Trophoblast cell (in vitro differentiated cells and primary cell): ENCODE data around the gene MYH9.
A peak's percentile ranks its signal among the peaks of the same experiment; 100 is the strongest.
"Not testable (repeated sequence)": the region's sequence is repeated elsewhere in the genome, so short reads cannot be mapped to it uniquely, and the experiment has no call there.

ENCODE experiments used
- DNase-seq, 2 donors: peaks; one replicate each; pipeline ENCODE4 v3.0.0-alpha.2; 2016
- H2AFZ ChIP-seq: 2 replicates; pipeline ENCODE4 v1.6.1; 2013; ENCODE audit warnings: low read length, moderate library complexity, mild to moderate bottlenecking; ENCODE audit not compliant: insufficient read depth, poor library complexity
- H2AK5ac ChIP-seq: 2 replicates; pipeline ENCODE4 v1.6.1; 2013; ENCODE audit warnings: mild to moderate bottlenecking, low read length
- H2BK120ac ChIP-seq: 2 replicates; pipeline ENCODE4 v1.6.1; 2013; ENCODE audit warnings: low read length, mild to moderate bottlenecking, moderate library complexity; ENCODE audit not compliant: insufficient read depth, poor library complexity
- H2BK12ac ChIP-seq: 2 replicates; pipeline ENCODE4 v1.6.1; 2013; ENCODE audit warnings: mild to moderate bottlenecking, low read length, moderate library complexity
- H2BK5ac ChIP-seq: 2 replicates; pipeline ENCODE4 v1.6.1; 2013; ENCODE audit warnings: low read length, low read depth, moderate library complexity, mild to moderate bottlenecking; ENCODE audit not compliant: poor library complexity
- H3K14ac ChIP-seq: 2 replicates; pipeline ENCODE4 v1.6.1; 2013; ENCODE audit warnings: mild to moderate bottlenecking, low read length
- H3K18ac ChIP-seq: 2 replicates; pipeline ENCODE4 v1.6.1; 2013; ENCODE audit warnings: mild to moderate bottlenecking, low read length
- H3K23ac ChIP-seq: 2 replicates; pipeline ENCODE4 v1.6.1; 2013; ENCODE audit warnings: low read length
- H3K27ac ChIP-seq: 2 replicates; pipeline ENCODE4 v1.5.1; 2013; ENCODE audit warnings: low read depth, mild to moderate bottlenecking, inconsistent platforms, low read length, moderate library complexity
- H3K27me3 ChIP-seq: 2 replicates; pipeline ENCODE4 v1.6.1; 2013; ENCODE audit warnings: inconsistent platforms, mild to moderate bottlenecking, low read length, moderate library complexity; ENCODE audit not compliant: insufficient read depth
- H3K36me3 ChIP-seq, 2 experiments: 1 replicate in 1 of 2; 2 replicates in 1 of 2; pipeline ENCODE4 v1.6.1; 2013; ENCODE audit warnings: low read length in 2 of 2, mild to moderate bottlenecking in 2 of 2, moderate library complexity in 1 of 2; ENCODE audit not compliant: insufficient read depth in 2 of 2, control insufficient read depth in 1 of 2
- H3K4ac ChIP-seq: 2 replicates; pipeline ENCODE4 v1.6.1; 2013; ENCODE audit warnings: low read depth, mild to moderate bottlenecking, low read length, moderate library complexity
- H3K4me1 ChIP-seq, 2 experiments: 1 replicate in 1 of 2; 2 replicates in 1 of 2; pipeline ENCODE4 v1.6.1; 2013; ENCODE audit warnings: low read length in 2 of 2, mild to moderate bottlenecking in 2 of 2, moderate library complexity in 1 of 2; ENCODE audit not compliant: insufficient read depth in 2 of 2, control insufficient read depth in 1 of 2
- H3K4me2 ChIP-seq: 2 replicates; pipeline ENCODE4 v1.6.1; 2013; ENCODE audit warnings: inconsistent platforms, mild to moderate bottlenecking, low read length, moderate library complexity
- H3K4me3 ChIP-seq: 2 replicates; pipeline ENCODE4 v1.5.1; 2013; ENCODE audit warnings: mild to moderate bottlenecking, low read depth, low read length, inconsistent platforms
- H3K79me1 ChIP-seq: one replicate; pipeline ENCODE4 v1.6.1; 2013; ENCODE audit warnings: low read length
- H3K79me2 ChIP-seq: 2 replicates; pipeline ENCODE4 v1.6.1; 2013; ENCODE audit warnings: low read length, mild to moderate bottlenecking; ENCODE audit not compliant: control insufficient read depth, insufficient read depth, poor library complexity
- H3K9ac ChIP-seq: 2 replicates; pipeline ENCODE4 v1.6.1; 2013; ENCODE audit warnings: mild to moderate bottlenecking, low read length
- H3K9me3 ChIP-seq: 2 replicates; pipeline ENCODE4 v1.6.1; 2013; ENCODE audit warnings: low read depth, mild to moderate bottlenecking, control low read depth, inconsistent platforms, low read length; ENCODE audit not compliant: insufficient read depth
- H4K12ac ChIP-seq: 2 replicates; pipeline ENCODE4 v1.6.1; 2013; ENCODE audit warnings: low read depth, mild to moderate bottlenecking, low read length, moderate library complexity
- H4K8ac ChIP-seq: 2 replicates; pipeline ENCODE4 v1.6.1; 2013; ENCODE audit warnings: low read depth, mild to moderate bottlenecking, low read length, moderate library complexity
- H4K91ac ChIP-seq: one replicate; pipeline ENCODE4 v1.6.1; 2013; ENCODE audit warnings: low read depth, mild to moderate bottlenecking, low read length, moderate library complexity
- WGBS: extraction: QIAGEN DNeasy Blood & Tissue Kit; methylation state at CpG from one replicate; pipeline ENCODE4 v1.1.7; 2013; ENCODE audit warnings: missing lambda C conversion rate; ENCODE audit not compliant: insufficient read length, insufficient coverage; ENCODE audit errors: extremely low coverage; 5-methylcytosine and 5-hydroxymethylcytosine counted together

MYH9 gene

GRCh38 chr22:36389122-36389521 is 1.4 kb upstream of the MYH9 start:
- H2BK5ac ChIP-seq, H2AFZ ChIP-seq, H4K12ac ChIP-seq, H3K9me3 ChIP-seq, H3K27ac ChIP-seq, H2BK120ac ChIP-seq, H3K18ac ChIP-seq, H2BK12ac ChIP-seq, H3K4me1 ChIP-seq, H3K14ac ChIP-seq, H3K27me3 ChIP-seq, H3K23ac ChIP-seq, DNase-seq, H4K8ac ChIP-seq, H3K4ac ChIP-seq, H3K4me2 ChIP-seq, H3K4me3 ChIP-seq, H3K9ac ChIP-seq, H4K91ac ChIP-seq, H2AK5ac ChIP-seq: not testable (repeated sequence)
- Histone ChIP-seq H3K79me2 (peaks cover 31% of the 10 kb centered on the region), H3K79me1 (peaks cover 23% of the 10 kb centered on the region), H3K36me3 (peaks cover 4 to 13% of the 10 kb centered on the region in 2 experiments)
- WGBS, result no CpG with 5 or more reads among the region's 14 CpGs

- WGBS, result no CpG with 5 or more reads among the region's 31 CpGs
- peak overlapping the region; percentile 19 for H4K12ac ChIP-seq
- H3K79me1 ChIP-seq, result peaks cover 23% of the 10 kb centered on the region
- no peak overlapping the region for H2BK12ac ChIP-seq
- H3K36me3 ChIP-seq, result peaks cover 10 to 25% of the 10 kb centered on the region in 2 experiments
- peaks cover 42% of the 10 kb centered on the region for H3K79me2 ChIP-seq
- H3K14ac ChIP-seq, result peak overlapping the region; percentile 93
- H2AFZ ChIP-seq, result peak overlapping the region; percentile 37
- no peaks in the 10 kb centered on the region for H3K27me3 ChIP-seq
- H3K9me3 ChIP-seq, result no peaks in the 10 kb centered on the region
- no peak for DNase-seq
- peak overlapping the region; percentile 57 for H2AK5ac ChIP-seq
- H3K4me3 ChIP-seq, result peak overlapping the region; percentile 93
- no peak overlapping the region for H3K23ac ChIP-seq
- H3K27ac ChIP-seq, result peak overlapping the region; percentile 94
- peak overlapping the region; percentile 94 for H2BK5ac ChIP-seq
- peak overlapping the region; percentile 57 for H4K8ac ChIP-seq
- H4K91ac ChIP-seq, result peak overlapping the region; percentile 93
- H3K4me2 ChIP-seq, result peak overlapping the region; percentile 66
- H3K18ac ChIP-seq, result peak overlapping the region; percentile 97
- peak overlapping the region; percentile 90 for H3K9ac ChIP-seq
- peak overlapping the region; percentile 75 for H2BK120ac ChIP-seq
- peak overlapping the region; percentile 100 for H3K4ac ChIP-seq
- peaks cover 8 to 12% of the 10 kb centered on the region in 2 experiments for H3K4me1 ChIP-seq
Measured at GRCh38 chr22:36387709-36387958, 133 bp downstream of the MYH9 start.

GRCh38 chr22:36386900-36387708 is 663 bp downstream of the MYH9 start:
- peak overlapping the region; percentile 94 for H3K27ac ChIP-seq
- peaks cover 42% of the 10 kb centered on the region for H3K79me2 ChIP-seq
- H3K79me1 ChIP-seq, result peaks cover 23% of the 10 kb centered on the region
- no peaks in the 10 kb centered on the region for H3K27me3 ChIP-seq
- H3K9me3 ChIP-seq, result no peaks in the 10 kb centered on the region
- peak overlapping the region; percentile 100 for H3K4ac ChIP-seq
- H3K14ac ChIP-seq, result peak overlapping the region; percentile 93
- peak overlapping the region; percentile 33 for H2BK12ac ChIP-seq
- peak overlapping the region; percentile 93 for H4K91ac ChIP-seq
- no CpG with 5 or more reads among the region's 91 CpGs for WGBS
- peak overlapping the region; percentile 90 for H3K9ac ChIP-seq
- H3K18ac ChIP-seq, result peak overlapping the region; percentile 97
- peak overlapping the region; percentile 75 for H2BK120ac ChIP-seq
- peak overlapping the region; percentile 57 for H4K8ac ChIP-seq
- peaks cover 10 to 27% of the 10 kb centered on the region in 2 experiments for H3K36me3 ChIP-seq
- peak overlapping the region; percentile 37 for H2AFZ ChIP-seq
- H3K4me1 ChIP-seq, result peaks cover 8 to 12% of the 10 kb centered on the region in 2 experiments
- H4K12ac ChIP-seq, result peak overlapping the region; percentile 58
- peak in 1 of 2 donors; percentile 50 for DNase-seq
- no peak overlapping the region for H3K23ac ChIP-seq
- H2AK5ac ChIP-seq, result peak overlapping the region; percentile 88
- H3K4me3 ChIP-seq, result peak overlapping the region; percentile 93
- peak overlapping the region; percentile 66 for H3K4me2 ChIP-seq
- peak overlapping the region; percentile 94 for H2BK5ac ChIP-seq

GRCh38 chr22:36386351-36386899 is 1.3 kb downstream of the MYH9 start:
- H2BK5ac ChIP-seq, result peak overlapping the region; percentile 94
- peaks cover 8 to 12% of the 10 kb centered on the region in 2 experiments for H3K4me1 ChIP-seq
- H3K23ac ChIP-seq, result no peak overlapping the region
- peak overlapping the region; percentile 100 for H3K4ac ChIP-seq
- DNase-seq, result peak; percentile 60 to 65
- H2AK5ac ChIP-seq, result peak overlapping the region; percentile 88
- peak overlapping the region; percentile 25 for H4K12ac ChIP-seq
- peak overlapping the region; percentile 97 for H3K18ac ChIP-seq
- H3K79me1 ChIP-seq, result peaks cover 23% of the 10 kb centered on the region
- H3K4me2 ChIP-seq, result peak overlapping the region; percentile 66
- peak overlapping the region; percentile 94 for H3K27ac ChIP-seq
- H3K27me3 ChIP-seq, result no peaks in the 10 kb centered on the region
- peak overlapping the region; percentile 93 for H4K91ac ChIP-seq
- H2AFZ ChIP-seq, result no peak overlapping the region
- no peaks in the 10 kb centered on the region for H3K9me3 ChIP-seq
- WGBS, result no CpG with 5 or more reads among the region's 18 CpGs
- H3K14ac ChIP-seq, result peak overlapping the region; percentile 93
- peak overlapping the region; percentile 75 for H2BK120ac ChIP-seq
- H3K36me3 ChIP-seq, result peaks cover 11 to 27% of the 10 kb centered on the region in 2 experiments
- H3K79me2 ChIP-seq, result peaks cover 46% of the 10 kb centered on the region
- H2BK12ac ChIP-seq, result peak overlapping the region; percentile 33
- peak overlapping the region; percentile 57 for H4K8ac ChIP-seq
- H3K4me3 ChIP-seq, result peak overlapping the region; percentile 93
- peak overlapping the region; percentile 90 for H3K9ac ChIP-seq
